Stimulated activated CD8-positive, alpha-beta memory T cell treated with anti-CD3 and anti-CD28 coated beads, Interleukin-2, amount 100 ng/mL, for 1 hour (primary cell): ENCODE measurements around the gene TMEM151B.
A peak's percentile ranks its signal among the peaks of the same experiment; 100 is the strongest.
"Not testable (repeated sequence)": the region's sequence is repeated elsewhere in the genome, so short reads cannot be mapped to it uniquely, and the experiment has no call there.

Experiments used
- DNase-seq, 2 donors: peaks; one replicate each; pipeline ENCODE4 v3.0.0-alpha.2; 2020; ENCODE audit warnings: low read depth in 2 of 2

Gene TMEM151B

GRCh38 chr6:44304282-44305199, 34.3 kb downstream of the TMEM151B start:
- no peak for DNase-seq

GRCh38 chr6:44305200-44305725, 35.0 kb downstream of the TMEM151B start:
- no peak for DNase-seq

GRCh38 chr6:44306710-44307109, 36.5 kb downstream of the TMEM151B start:
- DNase-seq = no peak

GRCh38 chr6:44307217-44307616, 37.0 kb downstream of the TMEM151B start:
- DNase-seq = no peak

GRCh38 chr6:44309092-44309491, 38.8 kb downstream of the TMEM151B start:
- no peak for DNase-seq

- DNase-seq = no peak
Observed at GRCh38 chr6:44309631-44310030, 39.4 kb downstream of the TMEM151B start.

GRCh38 chr6:44310241-44310640, 40.0 kb downstream of the TMEM151B start:
- no peak for DNase-seq

- no peak for DNase-seq
Observed at GRCh38 chr6:44311304-44311703, 41.1 kb downstream of the TMEM151B start.

GRCh38 chr6:44311767-44312166, 41.5 kb downstream of the TMEM151B start:
- no peak for DNase-seq

- DNase-seq = peak; percentile 87 to 95
Observed at GRCh38 chr6:44312901-44313788, 42.9 kb downstream of the TMEM151B start, which contains the start of gene AARS2. Gene AARS2, minus strand, starts transcription at chr6:44313347. Its CDS starts 24 bp downstream, at chr6:44313323.

- DNase-seq = not testable (repeated sequence)
Observed at GRCh38 chr6:44314657-44315056, 44.4 kb downstream of the TMEM151B start.

GRCh38 chr6:44315516-44315915, 45.3 kb downstream of the TMEM151B start:
- DNase-seq = no peak

- no peak for DNase-seq
Observed at GRCh38 chr6:44315951-44316350, 45.7 kb downstream of the TMEM151B start.

- no peak for DNase-seq
Observed at GRCh38 chr6:44316481-44316880, 46.2 kb downstream of the TMEM151B start.

GRCh38 chr6:44317136-44317631, 46.9 kb downstream of the TMEM151B start:
- not testable (repeated sequence) for DNase-seq

- no peak for DNase-seq
Observed at GRCh38 chr6:44321210-44321609, 51.0 kb downstream of the TMEM151B start.

- DNase-seq = no peak
Observed at GRCh38 chr6:44327096-44327495, 56.8 kb downstream of the TMEM151B start.

GRCh38 chr6:44327760-44328159, 57.5 kb downstream of the TMEM151B start:
- no peak for DNase-seq

GRCh38 chr6:44328203-44328602, 58.0 kb downstream of the TMEM151B start:
- not testable (repeated sequence) for DNase-seq

- no peak for DNase-seq
Observed at GRCh38 chr6:44329858-44330257, 59.6 kb downstream of the TMEM151B start.

- no peak for DNase-seq
Observed at GRCh38 chr6:44332585-44332984, 62.3 kb downstream of the TMEM151B start.
